HG03139 (cell line): ENCODE results near the gene YBX1.
A peak's percentile ranks its signal among the peaks of the same experiment; 100 is the strongest.

Experiments used
- ATAC-seq: cut with Tn5 transposase; IDR thresholded peaks from one replicate; pipeline ENCODE4 v1.9.1; 2021; ENCODE audit not compliant: unreplicated experiment

Gene YBX1

GRCh38 chr1:42681741-42682483, at the start of gene YBX1:
TSS of gene YBX1 (plus strand) at chr1:42682418. CDS start at chr1:42682566, 148 bp downstream.
- ATAC-seq: peak; percentile 75

GRCh38 chr1:42639116-42639515, 43.1 kb upstream of the YBX1 start:
- no peak for ATAC-seq

GRCh38 chr1:42646056-42646455, 36.2 kb upstream of the YBX1 start:
- no peak for ATAC-seq

- ATAC-seq: no peak
Measured at GRCh38 chr1:42657201-42657600, 25.0 kb upstream of the YBX1 start.

- ATAC-seq: peak; percentile 94
Measured at GRCh38 chr1:42657981-42658876, 24.0 kb upstream of the YBX1 start, which contains the start of gene PPIH. TSS of gene PPIH (plus strand) at chr1:42658423. CDS start at chr1:42658447, 24 bp downstream.

GRCh38 chr1:42658877-42659337, 23.3 kb upstream of the YBX1 start:
- no peak for ATAC-seq

- ATAC-seq: no peak
Measured at GRCh38 chr1:42660907-42661500, 21.2 kb upstream of the YBX1 start.

GRCh38 chr1:42669936-42670335, 12.3 kb upstream of the YBX1 start:
- ATAC-seq: no peak

- ATAC-seq: no peak
Measured at GRCh38 chr1:42670425-42670824, 11.8 kb upstream of the YBX1 start.

- ATAC-seq: no peak
Measured at GRCh38 chr1:42674214-42674613, 8.0 kb upstream of the YBX1 start.

GRCh38 chr1:42674682-42675081, 7.5 kb upstream of the YBX1 start:
- no peak for ATAC-seq

- no peak for ATAC-seq
Measured at GRCh38 chr1:42675467-42675866, 6.8 kb upstream of the YBX1 start.

- ATAC-seq: no peak
Measured at GRCh38 chr1:42676534-42677087, 5.6 kb upstream of the YBX1 start.

- no peak for ATAC-seq
Measured at GRCh38 chr1:42679364-42679983, 2.7 kb upstream of the YBX1 start.

- ATAC-seq: no peak
Measured at GRCh38 chr1:42680055-42680454, 2.2 kb upstream of the YBX1 start.

GRCh38 chr1:42680921-42681683, 1.1 kb upstream of the YBX1 start:
- ATAC-seq: no peak

- ATAC-seq: peak; percentile 6
Measured at GRCh38 chr1:42682484-42682738, 193 bp downstream of the YBX1 start.

- ATAC-seq: peak; percentile 30
Measured at GRCh38 chr1:42682739-42683531, 717 bp downstream of the YBX1 start.

- ATAC-seq: no peak
Measured at GRCh38 chr1:42684139-42684538, 1.9 kb downstream of the YBX1 start.
